HS-5 (cell line): Measurements from ENCODE around the gene SLC9A8.
"Not testable (repeated sequence)": the region's sequence is repeated elsewhere in the genome, so short reads cannot be mapped to it uniquely, and the experiment has no call there.

Source experiments
- DNase-seq: peaks from one replicate; pipeline ENCODE4 v3.0.0-alpha.2; 2012; ENCODE audit warnings: low read depth

Gene SLC9A8

GRCh38 chr20:49787371-49788357, 25.0 kb upstream of the SLC9A8 start:
- DNase-seq, result no peak

GRCh38 chr20:49790077-49790798, 22.4 kb upstream of the SLC9A8 start:
- peak; percentile 86 for DNase-seq

DNA sequence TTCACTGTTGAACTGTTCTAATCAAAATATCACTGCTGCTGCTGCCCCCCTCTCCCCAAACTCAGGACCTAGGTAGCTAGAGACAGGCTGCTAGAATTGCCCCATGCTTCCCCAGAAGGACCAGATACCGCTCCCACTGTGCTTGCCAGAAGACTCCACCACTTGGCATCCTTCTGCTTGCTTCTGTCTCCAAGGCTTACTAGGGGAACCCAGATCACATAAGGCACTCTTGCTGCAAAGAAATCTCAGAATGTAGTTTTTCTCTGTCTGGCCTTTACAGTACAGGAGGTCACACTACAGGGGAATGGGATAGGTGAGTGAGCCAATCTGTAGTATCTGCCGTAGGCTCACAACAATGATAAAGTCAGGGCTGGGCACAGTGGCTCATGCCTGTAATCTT, 21.5 kb upstream of the SLC9A8 start:
- no peak for DNase-seq

DNA sequence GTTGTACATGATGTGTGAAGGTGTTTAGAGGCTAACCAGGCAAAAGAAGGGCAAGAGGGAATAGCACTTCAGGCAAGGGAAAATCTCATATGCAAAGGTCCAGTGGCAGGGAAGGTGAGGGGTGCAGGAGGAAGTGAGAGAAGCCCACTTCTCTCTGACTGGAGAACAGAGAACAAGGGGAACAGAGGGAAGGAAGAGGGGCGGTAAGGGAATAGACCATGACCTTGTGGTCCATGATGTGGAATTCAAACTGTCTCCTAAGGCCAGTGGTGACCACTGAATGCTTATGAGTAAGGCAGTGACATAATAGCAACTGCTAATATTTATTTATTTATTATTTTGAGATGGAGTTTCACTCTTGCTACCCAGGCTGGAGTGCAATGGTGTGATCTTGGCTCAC, 20.6 kb upstream of the SLC9A8 start:
- no peak for DNase-seq

- DNase-seq, result no peak
Measured at GRCh38 chr20:49792611-49793010, 20.0 kb upstream of the SLC9A8 start.

DNA sequence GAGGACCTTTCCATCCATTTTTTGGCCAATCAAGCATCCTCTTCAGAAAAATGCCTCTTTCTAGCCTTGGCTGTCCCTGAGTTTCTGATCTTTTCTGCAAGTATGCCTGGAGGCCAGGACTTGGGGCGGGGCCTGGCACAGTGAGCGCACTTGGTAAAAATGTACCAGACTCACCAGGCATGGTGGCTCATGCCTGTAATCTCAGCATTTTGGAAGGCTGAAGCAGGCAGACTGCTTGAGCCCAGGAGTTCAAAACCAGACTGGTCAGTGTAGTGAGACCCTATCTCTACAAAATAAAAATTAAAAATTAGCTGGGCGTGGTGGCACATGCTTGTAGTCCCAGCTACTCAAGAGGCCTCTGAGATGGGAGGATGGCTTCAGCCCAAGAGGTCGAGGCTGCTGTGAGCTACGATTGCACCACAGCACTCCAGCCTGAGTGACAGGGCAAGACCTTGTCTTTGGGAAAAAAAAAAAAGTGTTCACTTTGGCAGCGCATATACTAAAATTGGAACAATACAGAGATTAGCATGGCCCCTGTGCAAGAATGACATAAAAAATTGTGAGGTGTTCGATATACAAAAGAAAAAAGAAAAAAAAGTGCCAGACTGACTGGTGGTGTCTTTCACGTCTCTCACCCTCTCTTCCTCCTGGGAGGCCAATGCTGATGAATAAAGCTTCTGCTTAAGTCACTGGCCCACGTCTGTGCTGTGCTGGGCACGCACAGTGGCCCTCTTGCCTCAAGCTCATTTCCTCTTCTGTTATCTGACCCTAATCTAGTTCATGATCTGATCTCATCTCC, 18.1 kb upstream of the SLC9A8 start:
- DNase-seq, result no peak

- DNase-seq, result no peak
Measured at GRCh38 chr20:49795135-49795424, 17.5 kb upstream of the SLC9A8 start.

DNA sequence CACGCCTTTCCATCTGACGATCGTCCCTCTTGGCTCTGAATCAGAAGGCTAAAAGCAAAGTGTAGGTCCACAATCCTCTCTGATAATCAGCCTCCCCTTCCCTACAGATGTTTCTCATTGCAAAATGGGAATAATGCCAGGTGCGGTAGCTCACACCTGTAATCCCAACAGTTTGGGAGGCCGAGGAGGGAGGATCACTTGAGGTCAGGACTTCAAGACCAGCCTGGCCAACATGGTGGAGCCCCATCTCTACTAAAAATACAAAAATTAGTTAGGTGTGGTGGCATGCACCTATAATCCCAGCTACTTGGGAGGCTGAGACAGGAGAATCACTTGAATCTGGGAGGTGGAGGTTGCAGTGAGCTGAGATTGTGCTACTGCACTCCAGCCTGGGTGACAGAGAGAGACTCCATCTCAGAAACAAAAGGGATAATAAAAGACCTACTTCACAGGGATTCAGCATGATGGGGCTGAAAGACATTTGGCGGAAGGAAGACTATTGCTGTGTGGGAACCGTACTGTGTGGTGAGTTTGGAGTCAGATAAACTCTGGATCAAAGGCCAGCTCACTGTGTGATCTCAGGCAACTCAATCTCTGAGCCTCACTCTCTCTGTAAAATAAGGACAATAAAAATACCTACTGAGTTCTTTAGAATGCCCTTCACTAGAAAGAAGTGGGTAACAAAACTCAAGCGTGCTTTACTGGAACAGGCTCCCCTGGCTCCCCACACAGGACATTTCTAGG, 15.9 kb upstream of the SLC9A8 start:
- no peak for DNase-seq

DNA sequence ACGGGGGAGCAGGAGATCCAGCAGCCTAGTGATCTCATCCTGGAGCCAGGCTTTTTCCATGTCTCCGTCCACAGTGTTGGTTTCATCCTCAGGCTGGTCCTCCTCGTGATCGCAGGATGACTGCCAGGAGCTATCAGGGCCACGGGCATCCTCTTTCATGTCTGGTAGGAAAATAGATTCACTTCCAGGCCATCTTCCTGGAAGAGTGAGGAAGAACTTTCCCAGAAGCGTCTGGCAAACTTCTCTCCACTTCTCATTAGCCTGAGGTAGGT, 15.3 kb upstream of the SLC9A8 start:
- no peak for DNase-seq

DNA sequence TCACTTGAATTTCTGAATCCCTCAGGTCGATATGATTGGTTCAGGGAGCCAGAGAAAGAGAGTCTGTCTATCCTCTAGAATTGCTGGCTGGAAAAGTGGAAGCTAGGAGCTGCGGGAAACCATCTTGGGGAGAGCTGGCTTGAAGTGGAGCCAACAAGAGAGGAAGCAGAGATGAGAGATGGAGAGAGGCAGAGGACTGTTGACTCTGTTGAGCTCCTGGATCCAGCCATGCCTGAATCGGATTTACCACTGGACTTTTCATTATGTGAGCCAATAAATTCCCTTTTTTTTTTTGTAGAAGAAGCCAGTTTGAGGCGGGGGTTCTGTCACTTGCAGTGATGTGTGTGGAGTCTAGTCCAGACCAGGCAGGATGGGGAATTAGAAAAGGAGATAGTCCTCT, 13.9 kb upstream of the SLC9A8 start:
- no peak for DNase-seq

GRCh38 chr20:49799698-49800097, 12.9 kb upstream of the SLC9A8 start:
- no peak for DNase-seq

- DNase-seq, result no peak
Measured at GRCh38 chr20:49803418-49803817, 9.2 kb upstream of the SLC9A8 start.

DNA sequence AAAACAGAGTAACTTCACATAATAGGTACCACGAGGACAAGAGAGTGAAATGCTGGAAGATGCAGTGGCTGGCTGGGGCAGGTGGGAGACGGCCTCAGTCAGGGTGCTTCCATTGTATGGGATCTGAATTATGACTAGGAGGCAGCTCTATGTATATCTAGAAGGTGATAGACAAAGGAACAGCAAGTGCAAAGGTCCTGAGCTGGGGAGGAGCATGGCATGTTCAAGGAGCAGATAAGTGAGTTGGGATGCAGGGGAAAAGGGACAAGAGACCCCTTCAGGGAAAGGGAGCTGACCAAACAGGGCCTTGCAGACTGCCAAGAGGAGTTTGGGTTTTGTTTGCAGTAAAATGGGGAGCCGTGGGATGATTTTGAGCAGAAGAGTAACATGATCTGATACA, 8.3 kb upstream of the SLC9A8 start:
- DNase-seq, result no peak

GRCh38 chr20:49805224-49805876, 7.3 kb upstream of the SLC9A8 start:
- not testable (repeated sequence) for DNase-seq

DNA sequence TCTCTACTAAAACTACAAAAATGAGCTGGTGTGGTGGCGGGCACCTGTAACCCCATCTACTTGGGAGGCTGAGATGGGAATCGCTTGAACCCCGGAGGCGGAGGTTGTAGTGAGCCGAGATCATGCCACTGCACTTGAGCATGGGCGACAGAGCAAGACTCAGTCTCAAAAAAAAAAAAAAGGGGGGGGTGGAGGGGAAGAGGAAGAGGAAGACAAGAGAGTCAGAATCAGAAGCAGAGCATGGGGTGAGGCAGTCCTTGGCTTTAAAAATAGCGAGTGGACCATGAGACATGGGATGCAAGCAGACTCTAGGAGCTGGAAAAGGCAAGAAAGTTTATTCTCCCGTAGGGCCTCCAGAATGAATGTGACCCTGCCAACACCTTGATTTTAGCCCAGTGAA, 3.9 kb upstream of the SLC9A8 start:
- no peak for DNase-seq

- DNase-seq, result no peak
Measured at GRCh38 chr20:49809803-49810359, 2.7 kb upstream of the SLC9A8 start.

DNA sequence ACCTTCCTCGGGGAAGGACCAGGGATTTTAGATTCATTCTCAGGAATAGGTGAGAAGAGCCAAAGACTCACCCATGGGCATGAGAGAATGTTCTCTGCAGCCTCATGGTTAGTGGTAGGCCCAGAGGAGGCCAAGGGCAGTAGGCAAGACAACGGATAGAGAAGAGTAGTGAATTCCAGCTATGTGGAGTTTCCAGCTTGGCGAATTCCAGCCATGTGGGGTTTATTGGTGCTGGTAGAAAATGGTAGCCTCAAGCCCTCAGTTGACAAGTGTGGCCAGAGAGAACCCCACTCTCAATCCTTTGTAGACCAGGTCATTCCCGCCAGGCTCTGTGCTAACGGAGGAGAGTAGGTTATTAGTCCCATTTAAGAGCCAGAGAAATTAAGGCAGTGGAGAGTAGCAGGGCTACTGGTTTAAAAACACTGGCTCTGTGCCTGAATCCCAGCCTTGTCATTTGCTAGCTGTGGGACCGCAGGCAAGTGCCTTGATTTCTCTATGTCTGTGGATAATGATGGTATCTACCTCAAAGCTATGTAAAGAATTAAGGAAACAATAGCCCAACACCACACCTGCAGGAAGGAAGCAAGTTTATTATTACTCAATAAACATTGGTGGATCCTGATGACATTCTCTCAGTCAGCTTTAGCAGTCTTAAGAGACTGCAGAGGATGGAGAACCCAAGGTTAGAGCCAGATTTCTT, 2.0 kb upstream of the SLC9A8 start:
- no peak for DNase-seq

GRCh38 chr20:49811825-49812506, 662 bp upstream of the SLC9A8 start:
- peak; percentile 51 for DNase-seq

- no peak for DNase-seq
Measured at GRCh38 chr20:49813305-49813974, 812 bp downstream of the SLC9A8 start.
